Colonic mucosa (tissue), 4 donors: ENCODE data around the gene TBC1D19. TPM values are rescaled to one million over a fixed set of nuclear protein-coding genes. Genes with fewer than 3 reads are reported as not detected.

Experiments used
- DNase-seq: peaks from one replicate; pipeline ENCODE4 v3.0.0-alpha.2; 2020
- H3K27ac ChIP-seq: fragments of 200-600 bp; one replicate; pipeline ENCODE4 v1.8.0; 2021
- H3K27me3 ChIP-seq: fragments of 200-600 bp; one replicate; pipeline ENCODE4 v1.8.0; 2021
- H3K36me3 ChIP-seq: fragments of 200-600 bp; one replicate; pipeline ENCODE4 v1.8.0; 2021
- H3K4me1 ChIP-seq: fragments of 200-600 bp; one replicate; pipeline ENCODE4 v1.8.0; 2021; ENCODE audit warnings: mild to moderate bottlenecking
- H3K4me3 ChIP-seq: fragments of 200-600 bp; one replicate; pipeline ENCODE4 v1.8.0; 2021
- H3K9ac ChIP-seq, 2 donors: one replicate each; pipeline ENCODE4 v1.7.0; 2013; ENCODE audit warnings: control low read depth in 2 of 2, low read depth in 2 of 2, low read length in 2 of 2
- H3K9me3 ChIP-seq: fragments of 200-600 bp; one replicate; pipeline ENCODE4 v1.8.0; 2021
- CTCF ChIP-seq: fragments of 200-600 bp; IDR thresholded peaks from one replicate; pipeline ENCODE4 v1.8.0; 2022; ENCODE audit warnings: antibody characterized with exemption, mild to moderate bottlenecking
- intact Hi-C: fragments of 100-400 bp; cut with DNase I; formaldehyde crosslinking; loops from one replicate; pipeline ENCODE4 v1.14.1; 2022
- total RNA-seq, 2 donors: library from RNA; stranded (reverse); fragmentation: NEBNext Ultra II Directional in 1 of 2; extraction: Animal tissue kit (Norgen Biotek cat#: 25700) in 1 of 2; gene quantifications; one replicate each; pipeline ENCODE4 v1.2.1, GENCODE V29; 2021
- donor health status: healthy.
- donor health status: DM: no; HTN: no; CAD: no.
- donor health status: DM: no; HTN: no; CAD: no.

The TBC1D19 gene
- total RNA-seq, 2 donors from 2014 or later, result 2.6 to 4.0 TPM

GRCh38 chr4:26803211-26803861 lies 219.5 kb downstream of the TBC1D19 start:
- no peak for TF ChIP-seq CTCF

GRCh38 chr4:26804451-26804850 lies 220.6 kb downstream of the TBC1D19 start:
- H3K4me3 ChIP-seq, result no peak overlapping the region

More at GRCh38 chr4:26803211-26803861, 219.5 kb downstream of the TBC1D19 start:
- Histone ChIP-seq H3K27me3 (no peaks in the 10 kb centered on the region), H3K9me3 (no peaks in the 10 kb centered on the region), H3K27ac (no peak overlapping the region), H3K4me3 (no peak overlapping the region), H3K36me3 (no peaks in the 10 kb centered on the region), H3K4me1 (no peaks in the 10 kb centered on the region), H3K9ac (no peak overlapping the region)
- intact Hi-C loops, result no loop called here
- no peak for DNase-seq

GRCh38 chr4:26804925-26805324 lies 221.0 kb downstream of the TBC1D19 start:
- TF ChIP-seq CTCF, result no peak
- intact Hi-C loops, result no loop called here
- Histone ChIP-seq H3K27me3 (no peaks in the 10 kb centered on the region), H3K36me3 (no peaks in the 10 kb centered on the region), H3K4me1 (no peaks in the 10 kb centered on the region), H3K9ac (no peak overlapping the region), H3K4me3 (no peak overlapping the region), H3K27ac (no peak overlapping the region), H3K9me3 (no peaks in the 10 kb centered on the region)
- DNase-seq, result no peak

More at GRCh38 chr4:26804451-26804850, 220.6 kb downstream of the TBC1D19 start:
- no peaks in the 10 kb centered on the region for H3K4me1 ChIP-seq
- TF ChIP-seq CTCF, result no peak
- intact Hi-C loops, result no loop called here
- no peaks in the 10 kb centered on the region for H3K9me3 ChIP-seq
- H3K27ac ChIP-seq, result no peak overlapping the region
- no peaks in the 10 kb centered on the region for H3K36me3 ChIP-seq
- DNase-seq, result no peak
- no peaks in the 10 kb centered on the region for H3K27me3 ChIP-seq
- no peak overlapping the region for H3K9ac ChIP-seq

Other genes with a start within 250 kb of the TBC1D19 start
- gene CCKAR, start 93.6 kb upstream of the TBC1D19 start, total RNA-seq, result not detected